HG03095 (cell line): Measurements from ENCODE around the gene KIT.
A peak's percentile ranks its signal among the peaks of the same experiment; 100 is the strongest.
"Not testable (repeated sequence)": the region's sequence is repeated elsewhere in the genome, so short reads cannot be mapped to it uniquely, and the experiment has no call there.

Source experiments
- ATAC-seq: cut with Tn5 transposase; IDR thresholded peaks from one replicate; pipeline ENCODE4 v1.9.1; 2021; ENCODE audit warnings: moderate library complexity; ENCODE audit not compliant: unreplicated experiment

The KIT gene

GRCh38 chr4:54657551-54658251, at the start of gene KIT:
TSS of gene KIT (plus strand) at chr4:54657957. CDS start at chr4:54658015, 58 bp downstream.
- ATAC-seq, result no peak

GRCh38 chr4:54609310-54609709, 48.4 kb upstream of the KIT start:
- no peak for ATAC-seq

- no peak for ATAC-seq
Measured at GRCh38 chr4:54614149-54614548, 43.6 kb upstream of the KIT start.

- ATAC-seq, result no peak
Measured at GRCh38 chr4:54620773-54621172, 37.0 kb upstream of the KIT start.

- ATAC-seq, result no peak
Measured at GRCh38 chr4:54625391-54625790, 32.4 kb upstream of the KIT start.

GRCh38 chr4:54626113-54626512, 31.6 kb upstream of the KIT start:
- no peak for ATAC-seq

GRCh38 chr4:54632537-54632936, 25.2 kb upstream of the KIT start:
- ATAC-seq, result no peak

- ATAC-seq, result not testable (repeated sequence)
Measured at GRCh38 chr4:54633102-54633740, 24.5 kb upstream of the KIT start.

- ATAC-seq, result no peak
Measured at GRCh38 chr4:54635318-54635717, 22.4 kb upstream of the KIT start.

- no peak for ATAC-seq
Measured at GRCh38 chr4:54637325-54637724, 20.4 kb upstream of the KIT start.

- not testable (repeated sequence) for ATAC-seq
Measured at GRCh38 chr4:54641101-54641500, 16.7 kb upstream of the KIT start.

- ATAC-seq, result no peak
Measured at GRCh38 chr4:54643172-54643571, 14.6 kb upstream of the KIT start.

- no peak for ATAC-seq
Measured at GRCh38 chr4:54643958-54644751, 13.6 kb upstream of the KIT start.

- no peak for ATAC-seq
Measured at GRCh38 chr4:54645830-54646229, 11.9 kb upstream of the KIT start.

GRCh38 chr4:54647070-54647469, 10.7 kb upstream of the KIT start:
- no peak for ATAC-seq

GRCh38 chr4:54651050-54651449, 6.7 kb upstream of the KIT start:
- ATAC-seq, result no peak

GRCh38 chr4:54654753-54655152, 3.0 kb upstream of the KIT start:
- ATAC-seq, result no peak

- no peak for ATAC-seq
Measured at GRCh38 chr4:54657185-54657550, 589 bp upstream of the KIT start.

- ATAC-seq, result peak; percentile 42
Measured at GRCh38 chr4:54658252-54659093, 716 bp downstream of the KIT start.

GRCh38 chr4:54659313-54659712, 1.6 kb downstream of the KIT start:
- no peak for ATAC-seq
